ENCODE results near the gene TANGO2.

TANGO2 gene

DNA sequence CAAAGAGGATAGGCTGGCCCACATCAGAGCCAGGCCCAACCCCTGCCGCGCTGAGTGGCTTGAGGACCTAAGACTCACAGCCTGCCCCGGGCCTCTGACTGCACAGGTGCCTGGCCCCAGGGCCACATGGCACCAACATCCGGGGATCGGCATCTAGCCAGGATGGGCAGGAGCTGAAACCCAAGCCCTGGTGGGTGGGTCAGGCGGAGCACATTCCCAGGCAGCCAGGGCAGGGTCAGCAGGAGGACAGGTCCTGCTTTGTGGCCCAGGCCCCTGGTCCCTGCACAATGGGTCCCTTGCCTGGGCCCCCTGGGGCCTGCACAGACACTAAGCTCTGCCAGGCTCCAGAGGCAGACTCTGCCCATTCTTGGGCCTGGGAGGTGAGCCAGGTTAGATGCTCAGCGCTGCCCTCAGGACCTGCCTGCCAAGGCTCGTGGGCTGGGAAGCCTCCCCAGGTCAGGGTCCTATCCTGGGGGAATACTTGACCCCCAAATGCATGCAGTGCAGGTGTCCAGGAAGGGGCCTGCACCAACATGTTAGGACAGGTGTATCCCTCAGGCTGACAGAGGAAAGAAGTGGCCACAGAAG, 37.8 kb upstream of the TANGO2 start:
- in situ Hi-C loops (cut with HindIII; ENCODE audit: low sequenced_read_pairs): no loop called here

DNA sequence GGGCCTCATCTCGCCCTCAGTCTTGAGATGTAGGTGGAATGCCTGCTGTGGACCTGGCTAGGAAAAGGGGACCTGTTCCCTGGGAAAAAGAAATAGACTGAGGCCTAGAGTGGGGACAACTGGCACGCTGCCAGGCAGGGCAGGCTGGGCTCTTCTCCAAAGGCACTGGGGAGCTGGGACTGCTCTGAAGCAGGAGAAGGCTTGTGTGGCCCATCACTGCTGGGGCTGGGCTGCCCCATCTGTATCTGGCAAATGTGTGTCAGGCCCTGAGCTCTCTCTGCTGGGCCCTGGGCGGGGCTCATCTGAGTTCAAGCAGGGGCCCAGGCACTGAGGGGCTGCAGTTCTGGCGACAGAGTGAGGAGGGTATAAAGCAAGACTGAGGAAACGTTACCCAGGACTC, 37.2 kb upstream of the TANGO2 start:
- in situ Hi-C loops (cut with HindIII; ENCODE audit: low sequenced_read_pairs): no loop called here

DNA sequence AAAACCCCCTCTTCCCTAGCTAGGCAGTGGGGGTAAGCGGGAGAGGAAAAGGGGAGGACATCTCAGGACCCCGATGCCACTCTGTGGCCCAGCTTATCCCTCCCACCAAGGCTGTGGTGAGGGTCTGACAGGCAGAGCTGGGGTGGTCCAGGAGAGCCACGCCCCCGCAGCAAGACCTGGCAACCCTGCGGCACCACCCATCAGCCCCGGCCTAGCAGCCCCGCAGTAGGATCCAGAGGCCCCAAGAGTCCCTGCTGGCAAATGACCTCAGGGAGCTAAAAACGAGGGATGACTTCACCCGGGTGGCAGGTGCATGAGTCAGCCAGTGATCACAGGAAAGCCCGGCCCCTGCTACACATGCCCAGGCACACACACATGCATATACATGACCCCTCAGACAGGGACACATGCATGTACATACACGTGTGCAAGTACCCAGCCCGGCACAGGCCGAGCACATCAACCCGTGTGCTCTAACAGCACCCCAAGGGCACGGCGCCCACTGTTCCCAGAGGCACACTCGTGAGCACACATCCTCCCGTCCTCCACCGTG, 36.6 kb upstream of the TANGO2 start:
- in situ Hi-C loops (cut with HindIII; ENCODE audit: low sequenced_read_pairs): no loop called here

DNA sequence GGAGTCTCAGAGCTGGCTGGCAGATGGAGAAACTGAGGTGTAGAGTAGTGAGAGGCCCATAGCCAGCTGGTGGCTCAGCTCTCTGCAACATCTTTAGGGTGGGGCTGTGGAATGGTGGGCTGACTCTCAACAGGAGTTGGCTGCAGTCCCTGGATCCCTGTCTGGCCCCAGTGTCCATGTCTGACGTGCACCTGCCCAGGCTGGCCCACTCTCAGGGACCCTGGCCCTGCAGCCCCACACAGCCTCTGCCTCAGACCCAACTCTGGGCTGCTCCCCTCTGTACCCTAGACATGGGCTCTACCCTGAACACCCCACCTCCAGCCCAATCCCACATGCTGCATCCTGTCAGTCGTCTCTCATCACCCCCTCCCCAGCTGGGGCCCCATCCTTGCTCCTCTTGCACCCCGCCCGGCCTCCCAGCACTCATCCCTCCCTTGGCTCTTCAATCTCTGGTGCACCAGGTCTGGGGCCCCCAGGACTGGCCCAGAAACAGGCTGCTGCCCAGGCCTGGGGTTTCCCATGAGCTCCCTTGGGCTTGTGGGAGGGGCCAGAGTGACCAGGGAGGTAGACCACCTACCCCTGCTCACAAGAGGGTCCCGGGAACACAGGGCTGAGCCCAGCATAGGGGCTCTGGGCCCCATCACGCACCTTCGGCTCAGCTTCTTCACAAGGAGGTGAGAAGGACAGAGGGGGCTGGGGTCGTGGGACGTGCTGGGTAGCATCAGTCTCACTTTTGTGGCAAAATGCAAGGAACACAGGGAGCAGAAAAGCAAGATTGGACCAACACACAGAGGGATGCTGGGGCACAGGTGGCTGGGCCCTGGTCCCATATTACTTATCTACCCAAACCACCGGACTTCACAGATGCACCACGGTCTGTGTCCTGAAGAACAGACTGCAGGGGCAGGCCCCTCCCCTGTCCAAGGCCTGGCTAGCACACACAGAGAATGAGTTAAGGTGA, 35.8 kb upstream of the TANGO2 start:
- in situ Hi-C loops (cut with HindIII; ENCODE audit: low sequenced_read_pairs): no loop called here

DNA sequence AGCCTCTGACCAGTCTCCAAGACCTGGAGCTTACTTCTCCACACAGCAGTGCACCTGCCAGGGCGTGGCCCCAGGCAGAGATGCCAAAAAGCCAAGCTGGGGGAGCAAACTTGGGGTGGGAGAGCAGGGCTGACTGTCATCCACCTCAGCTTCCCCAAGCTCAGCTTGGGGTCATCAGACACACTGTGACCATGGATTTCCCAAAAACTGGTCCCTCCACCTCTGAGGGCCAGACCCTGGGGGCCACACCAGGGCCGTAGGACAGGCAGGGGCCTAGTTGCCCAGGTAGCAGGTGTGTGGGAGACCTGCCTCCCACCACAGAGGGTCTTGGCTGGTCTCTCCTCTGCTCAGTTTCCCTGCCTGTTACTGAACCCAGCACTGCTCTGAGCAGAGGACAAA, 34.9 kb upstream of the TANGO2 start:
- in situ Hi-C loops (cut with HindIII; ENCODE audit: low sequenced_read_pairs): no loop called here

DNA sequence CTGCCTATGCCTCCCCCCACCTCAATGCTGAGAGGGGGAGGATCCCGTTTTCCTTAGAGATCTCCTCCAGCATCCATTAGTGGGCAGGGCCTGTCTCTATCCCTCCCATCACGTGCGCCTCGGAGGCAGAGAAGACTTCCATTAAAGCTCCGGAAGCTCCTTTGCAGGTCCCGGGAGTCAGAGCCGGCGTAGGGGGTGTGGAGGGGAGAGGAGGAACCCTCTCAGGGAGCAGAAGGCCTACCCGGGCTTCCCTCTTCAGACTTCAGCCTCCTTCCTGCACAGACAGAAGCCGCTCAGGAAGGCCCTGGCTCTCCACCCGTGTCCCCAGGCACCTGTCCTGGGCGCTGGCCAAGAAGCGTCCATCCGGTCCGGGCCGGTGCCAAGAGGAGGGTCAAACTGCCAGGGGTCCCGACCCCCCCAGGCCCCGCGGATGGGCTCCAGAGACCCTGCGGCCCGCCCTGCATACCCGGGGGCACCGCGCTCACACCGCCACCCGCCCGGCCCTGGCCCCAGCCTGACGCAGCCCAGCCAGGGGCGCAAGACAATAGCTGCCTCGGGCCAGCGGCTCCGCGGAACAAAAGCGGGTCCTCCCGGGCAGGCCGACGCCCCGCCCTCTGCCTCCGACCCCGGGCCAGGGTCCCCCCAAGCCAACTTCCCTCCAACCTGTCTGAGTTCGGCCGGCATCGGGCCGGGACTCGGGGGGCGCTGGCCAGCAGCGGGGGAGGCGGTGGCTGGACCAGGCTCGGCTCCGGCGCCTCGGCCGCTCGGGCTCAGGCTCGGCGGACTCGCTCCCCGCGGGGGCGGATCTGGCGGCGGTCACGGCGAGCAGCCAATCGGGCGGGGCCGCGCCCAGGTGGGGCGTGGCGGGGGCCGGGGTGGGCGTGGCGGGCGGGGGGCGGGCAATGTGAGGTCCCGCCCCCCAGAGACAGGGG, 34.2 kb upstream of the TANGO2 start:
- in situ Hi-C loops (cut with HindIII; ENCODE audit: low sequenced_read_pairs): no loop called here

- in situ Hi-C loops (cut with HindIII; ENCODE audit: low sequenced_read_pairs): no loop called here
These were observed 33.3 kb upstream of the TANGO2 start for GRCh38 chr22:19987394-19988306.

DNA sequence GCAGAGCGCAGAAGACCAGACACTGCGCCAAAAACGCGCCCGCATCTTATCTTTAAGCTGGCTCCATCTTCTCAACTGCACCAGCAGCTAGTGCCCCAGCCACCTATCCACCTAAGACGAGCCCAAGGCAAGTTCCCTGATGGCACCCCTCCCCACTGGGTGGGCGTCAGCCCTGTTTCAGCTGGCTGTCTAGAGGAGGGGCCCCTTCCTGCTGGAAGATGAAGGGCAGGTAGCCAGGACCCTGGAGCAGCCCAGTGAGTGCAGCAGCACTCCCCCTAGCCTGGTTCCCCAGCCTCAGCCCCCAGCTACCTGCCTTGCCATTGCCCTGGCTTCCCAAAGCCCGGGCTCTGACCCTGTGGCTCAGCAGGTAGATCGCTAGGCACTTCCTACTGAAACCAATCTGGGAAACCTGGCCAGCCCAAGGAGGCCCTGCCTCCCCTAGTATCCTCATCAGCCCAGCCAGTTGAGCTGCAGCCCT, 32.5 kb upstream of the TANGO2 start:
- in situ Hi-C loops (cut with HindIII; ENCODE audit: low sequenced_read_pairs): no loop called here

GRCh38 chr22:19988965-19989724, 31.8 kb upstream of the TANGO2 start:
- in situ Hi-C loops (cut with HindIII; ENCODE audit: low sequenced_read_pairs): no loop called here

GRCh38 chr22:19989725-19990067, 31.2 kb upstream of the TANGO2 start:
- in situ Hi-C loops (cut with HindIII; ENCODE audit: low sequenced_read_pairs): no loop called here

- in situ Hi-C loops (cut with HindIII; ENCODE audit: low sequenced_read_pairs): no loop called here
These were observed 30.7 kb upstream of the TANGO2 start for GRCh38 chr22:19990188-19990587.

GRCh38 chr22:19990609-19991394, 30.1 kb upstream of the TANGO2 start:
- in situ Hi-C loops (cut with HindIII; ENCODE audit: low sequenced_read_pairs): no loop called here

- in situ Hi-C loops (cut with HindIII; ENCODE audit: low sequenced_read_pairs): no loop called here
These were observed 29.6 kb upstream of the TANGO2 start for GRCh38 chr22:19991395-19991644.

- in situ Hi-C loops (cut with HindIII; ENCODE audit: low sequenced_read_pairs): no loop called here
These were observed 29.1 kb upstream of the TANGO2 start for GRCh38 chr22:19991645-19992451.

GRCh38 chr22:19992481-19992911, 28.4 kb upstream of the TANGO2 start:
- in situ Hi-C loops (cut with HindIII; ENCODE audit: low sequenced_read_pairs): no loop called here

- in situ Hi-C loops (cut with HindIII; ENCODE audit: low sequenced_read_pairs): no loop called here
These were observed 28.0 kb upstream of the TANGO2 start for GRCh38 chr22:19992921-19993355.

GRCh38 chr22:19993926-19994325, 27.0 kb upstream of the TANGO2 start:
- in situ Hi-C loops (cut with HindIII; ENCODE audit: low sequenced_read_pairs): no loop called here

Measured in DLD1 (cell line).